Breast epithelium (tissue), 4 donors: Measurements from ENCODE around the gene WNT11. TPM values are rescaled to one million over a fixed set of nuclear protein-coding genes. Genes with fewer than 3 reads are reported as not detected.

Experiments
- DNase-seq, 2 donors: peaks; one replicate each; pipeline ENCODE4 v3.0.0-alpha.2; 2019; ENCODE audit warnings: low spot score in 2 of 2
- H3K27ac ChIP-seq, 2 donors: fragments of 200-600 bp; sonication (generic) in 1 of 2; one replicate each; pipeline ENCODE4 v1.5.1; 2016 to 2019; ENCODE audit warnings: mild to moderate bottlenecking in 1 of 2
- H3K27me3 ChIP-seq, 2 donors: fragments of 200-600 bp; sonication (generic) in 1 of 2; one replicate each; pipeline versions ENCODE4 v1.5.1 to v1.6.0; 2017 to 2019; ENCODE audit warnings: control low read depth in 1 of 2, mild to moderate bottlenecking in 1 of 2
- H3K36me3 ChIP-seq: fragments of 200-600 bp; one replicate; pipeline ENCODE4 v1.5.1; 2019
- H3K4me1 ChIP-seq, 2 donors: fragments of 200-600 bp; sonication (generic); one replicate each; pipeline ENCODE4 v1.5.1; 2016 to 2019; ENCODE audit warnings: control low read depth in 1 of 2
- H3K4me3 ChIP-seq, 3 donors: fragments of 200-600 bp; sonication (generic); 1 replicate in 2 of 3; 2 replicates in 1 of 3; pipeline ENCODE4 v1.5.1; 2016 to 2019; ENCODE audit warnings: mild to moderate bottlenecking in 3 of 3, moderate library complexity in 2 of 3
- H3K9me3 ChIP-seq, 2 donors: fragments of 200-600 bp; sonication (generic) in 1 of 2; one replicate each; pipeline ENCODE4 v1.5.1; 2016 to 2019; ENCODE audit warnings: control low read depth in 1 of 2
- POLR2A ChIP-seq: fragments of 450-650 bp; IDR thresholded peaks from one replicate; pipeline ENCODE4 v1.6.1; 2016; ENCODE audit warnings: antibody characterized with exemption, mild to moderate bottlenecking, moderate library complexity
- POLR2AphosphoS5 ChIP-seq, 3 donors: sonication (generic); formaldehyde crosslinking; IDR thresholded peaks; one replicate each; pipeline ENCODE4 v1.6.1; 2017; ENCODE audit warnings: antibody characterized with exemption in 3 of 3
- intact Hi-C: fragments of 100-400 bp; cut with DNase I; formaldehyde crosslinking; loops from one replicate; pipeline ENCODE4 v1.15.1; 2023; ENCODE audit warnings: low total_unique reads
- total RNA-seq, 3 donors: library from RNA; depleted of rRNA; stranded (reverse); fragments of >200 nt; gene quantifications; one replicate each; pipeline ENCODE4 v1.1.0, GENCODE V29; 2016
- TF ChIP-seq, protein P1 (sequence below), 3 donors: fragments of 450-650 bp; IDR thresholded peaks; one replicate each; pipeline ENCODE4 v1.5.1; 2016 to 2017; ENCODE audit warnings: antibody characterized with exemption in 3 of 3, mild to moderate bottlenecking in 3 of 3, moderate library complexity in 3 of 3

The WNT11 gene
- total RNA-seq, 3 donors from 2014 or later, result 7.0 to 70.6 (median 17.7) TPM

DNA sequence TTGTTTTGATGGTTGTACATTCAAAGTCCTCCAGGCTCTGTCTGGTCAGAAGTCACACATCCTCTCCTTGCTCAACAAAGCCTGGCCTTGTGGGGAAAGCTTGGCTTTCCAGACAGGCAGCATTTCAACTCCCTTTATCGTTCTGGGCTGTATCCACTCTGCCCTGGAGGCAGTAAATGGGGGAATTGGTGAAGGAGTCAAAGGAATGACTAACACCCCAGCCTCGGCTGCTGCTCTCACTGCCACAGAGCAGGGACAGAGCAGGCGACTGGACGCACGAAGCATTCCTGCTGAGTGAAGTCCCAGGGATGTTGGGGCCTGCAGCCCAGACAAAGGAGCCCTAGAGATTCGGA is 52.8 kb downstream of the WNT11 start:
- DNase-seq, result peak in 1 of 2 donors; percentile 27
- no peak overlapping the region for H3K4me3 ChIP-seq
- no peaks in the 10 kb centered on the region for H3K27me3 ChIP-seq
- intact Hi-C loops, result loop anchor here (2.0 to 5.0 kb wide), 2 partner anchors 33 to 251 kb away; no protein-coding TSS in a partner anchor
- no peak for TF ChIP-seq POLR2A
- TF ChIP-seq, protein P1, sequence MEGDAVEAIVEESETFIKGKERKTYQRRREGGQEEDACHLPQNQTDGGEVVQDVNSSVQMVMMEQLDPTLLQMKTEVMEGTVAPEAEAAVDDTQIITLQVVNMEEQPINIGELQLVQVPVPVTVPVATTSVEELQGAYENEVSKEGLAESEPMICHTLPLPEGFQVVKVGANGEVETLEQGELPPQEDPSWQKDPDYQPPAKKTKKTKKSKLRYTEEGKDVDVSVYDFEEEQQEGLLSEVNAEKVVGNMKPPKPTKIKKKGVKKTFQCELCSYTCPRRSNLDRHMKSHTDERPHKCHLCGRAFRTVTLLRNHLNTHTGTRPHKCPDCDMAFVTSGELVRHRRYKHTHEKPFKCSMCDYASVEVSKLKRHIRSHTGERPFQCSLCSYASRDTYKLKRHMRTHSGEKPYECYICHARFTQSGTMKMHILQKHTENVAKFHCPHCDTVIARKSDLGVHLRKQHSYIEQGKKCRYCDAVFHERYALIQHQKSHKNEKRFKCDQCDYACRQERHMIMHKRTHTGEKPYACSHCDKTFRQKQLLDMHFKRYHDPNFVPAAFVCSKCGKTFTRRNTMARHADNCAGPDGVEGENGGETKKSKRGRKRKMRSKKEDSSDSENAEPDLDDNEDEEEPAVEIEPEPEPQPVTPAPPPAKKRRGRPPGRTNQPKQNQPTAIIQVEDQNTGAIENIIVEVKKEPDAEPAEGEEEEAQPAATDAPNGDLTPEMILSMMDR (IDR thresholded peaks at IDR 0.05), result no peak
- no peak for TF ChIP-seq POLR2AphosphoS5 (IDR thresholded peaks at IDR 0.05)
- H3K9me3 ChIP-seq, result no peaks in the 10 kb centered on the region
- no peaks in the 10 kb centered on the region for H3K4me1 ChIP-seq
- no peaks in the 10 kb centered on the region for H3K36me3 ChIP-seq
- H3K27ac ChIP-seq, result peak overlapping the region; percentile 40 to 69

DNA sequence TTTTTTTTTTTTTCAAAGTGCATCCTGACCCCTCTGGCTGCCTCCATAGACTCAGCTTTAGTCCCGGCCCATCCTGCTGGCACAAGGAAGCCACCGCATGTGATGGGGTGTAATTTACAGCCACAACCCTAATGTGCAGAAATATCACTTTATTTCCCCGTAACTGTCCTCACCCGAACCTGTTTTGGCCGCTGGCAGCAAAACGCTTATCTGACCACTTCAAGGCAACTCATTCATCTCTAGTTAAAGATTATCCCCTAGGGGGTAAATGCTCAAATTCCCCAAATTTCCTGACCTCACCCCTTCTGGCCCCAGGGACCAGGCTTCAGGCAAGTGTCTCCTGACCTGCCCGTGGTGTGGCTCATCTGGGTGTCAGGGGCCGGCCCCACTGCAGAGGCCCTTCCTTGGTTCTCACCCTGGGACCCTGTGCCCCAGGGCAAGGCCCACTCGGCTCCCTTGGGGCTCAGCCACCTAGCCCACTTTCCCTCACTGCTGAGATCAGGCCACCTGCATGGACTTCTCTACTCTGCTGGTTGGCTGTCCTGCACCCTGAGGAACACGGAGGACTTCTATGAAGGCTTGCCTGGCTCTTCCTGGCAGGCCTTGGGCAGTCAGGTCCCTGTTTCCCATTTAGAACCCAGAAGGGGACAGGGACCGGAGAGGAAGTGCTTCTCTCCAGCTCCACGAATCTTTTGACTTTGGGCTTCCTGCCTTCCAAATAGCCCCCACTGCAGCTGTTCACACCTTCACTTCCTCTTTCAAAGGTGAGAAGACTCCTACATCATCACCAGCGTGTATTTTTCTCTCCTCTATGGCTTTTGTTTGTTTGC is 53.3 kb downstream of the WNT11 start:
- Histone ChIP-seq H3K36me3 (no peaks in the 10 kb centered on the region), H3K9me3 (no peaks in the 10 kb centered on the region), H3K4me3 (peak overlapping the region; percentile 37 to 58 (median 44)), H3K4me1 (no peaks in the 10 kb centered on the region), H3K27ac (peak overlapping the region; percentile 40 to 69), H3K27me3 (no peaks in the 10 kb centered on the region)
- TF ChIP-seq, protein P1 (IDR thresholded peaks at IDR 0.05), result no peak
- no peak for TF ChIP-seq POLR2A
- no peak for TF ChIP-seq POLR2AphosphoS5 (IDR thresholded peaks at IDR 0.05)
- intact Hi-C loops, result loop anchor here (2.0 to 5.0 kb wide), 2 partner anchors 34 to 251 kb away; no protein-coding TSS in a partner anchor
- no peak for DNase-seq

GRCh38 chr11:76152086-76152681 is 54.1 kb downstream of the WNT11 start:
- Histone ChIP-seq H3K27ac (peak overlapping the region in 1 of 2 donors; percentile 22), H3K36me3 (no peaks in the 10 kb centered on the region), H3K27me3 (no peaks in the 10 kb centered on the region), H3K4me3 (peak overlapping the region; percentile 37 to 58 (median 44)), H3K4me1 (no peaks in the 10 kb centered on the region), H3K9me3 (no peaks in the 10 kb centered on the region)
- no peak for TF ChIP-seq POLR2A
- TF ChIP-seq POLR2AphosphoS5 (IDR thresholded peaks at IDR 0.05), result peak in 2 of 3 donors; percentile 47 to 75
- TF ChIP-seq, protein P1 (IDR thresholded peaks at IDR 0.05), result peak; percentile 92 to 95 (median 94)
- intact Hi-C loops, result loop anchor here (2.0 to 5.0 kb wide), 2 partner anchors 35 to 250 kb away; no protein-coding TSS in a partner anchor
- DNase-seq, result peak; percentile 84

GRCh38 chr11:76151556-76152085 is 54.7 kb downstream of the WNT11 start:
- intact Hi-C loops, result loop anchor here (2.0 to 5.0 kb wide), 2 partner anchors 35 to 249 kb away; no protein-coding TSS in a partner anchor
- Histone ChIP-seq H3K36me3 (no peaks in the 10 kb centered on the region), H3K4me3 (peak overlapping the region in 1 of 3 donors; percentile 58), H3K4me1 (no peaks in the 10 kb centered on the region), H3K27me3 (no peaks in the 10 kb centered on the region), H3K9me3 (no peaks in the 10 kb centered on the region), H3K27ac (peak overlapping the region in 1 of 2 donors; percentile 22)
- no peak for DNase-seq
- TF ChIP-seq, protein P1 (IDR thresholded peaks at IDR 0.05), result no peak
- TF ChIP-seq POLR2A (no peak), POLR2AphosphoS5 (IDR thresholded peaks at IDR 0.05) (no peak)
